Liver (tissue), 9 donors: ENCODE results near the gene PFKFB4. TPM values are rescaled to one million over a fixed set of nuclear protein-coding genes. Genes with fewer than 3 reads are reported as not detected.

Source experiments
- DNase-seq: peaks from one replicate; pipeline ENCODE4 v3.0.0-alpha.2; 2017; ENCODE audit warnings: low spot score
- H3K27ac ChIP-seq, 2 donors: one replicate each; pipeline ENCODE4 v1.7.0; 2013; ENCODE audit warnings: inconsistent platforms in 2 of 2, low read length in 2 of 2, control low read depth in 1 of 2, low read depth in 1 of 2, mild to moderate bottlenecking in 1 of 2
- H3K27me3 ChIP-seq, 4 donors: one replicate each; pipeline versions ENCODE4 v1.6.1 to v1.7.0; 2013; ENCODE audit warnings: low read length in 3 of 4, inconsistent platforms in 1 of 4, mild to moderate bottlenecking in 1 of 4, moderate library complexity in 1 of 4; ENCODE audit not compliant: control insufficient read depth in 4 of 4, insufficient read depth in 4 of 4
- H3K36me3 ChIP-seq, 4 donors: one replicate each; pipeline versions ENCODE4 v1.6.1 to v1.7.0; 2013; ENCODE audit warnings: low read length in 3 of 4, mild to moderate bottlenecking in 3 of 4, low read depth in 1 of 4, moderate library complexity in 1 of 4; ENCODE audit not compliant: control insufficient read depth in 4 of 4, insufficient read depth in 3 of 4
- H3K4me1 ChIP-seq, 4 donors: one replicate each; pipeline versions ENCODE4 v1.6.1 to v1.7.0; 2013; ENCODE audit warnings: low read length in 3 of 4, mild to moderate bottlenecking in 3 of 4, moderate library complexity in 1 of 4; ENCODE audit not compliant: control insufficient read depth in 4 of 4, insufficient read depth in 4 of 4
- H3K4me3 ChIP-seq, 3 donors: one replicate each; pipeline versions ENCODE4 v1.6.1 to v1.7.0; 2013; ENCODE audit warnings: low read length in 3 of 3, control low read depth in 1 of 3, low read depth in 1 of 3, mild to moderate bottlenecking in 1 of 3
- H3K9ac ChIP-seq, 2 donors: one replicate each; pipeline ENCODE4 v1.7.0; 2013; ENCODE audit warnings: low read length in 2 of 2, mild to moderate bottlenecking in 2 of 2, moderate library complexity in 2 of 2, control low read depth in 1 of 2, low read depth in 1 of 2
- H3K9me3 ChIP-seq, 4 donors: one replicate each; pipeline versions ENCODE4 v1.6.1 to v1.7.0; 2013; ENCODE audit warnings: low read length in 3 of 4; ENCODE audit not compliant: control insufficient read depth in 4 of 4
- ATF3 ChIP-seq: IDR thresholded peaks from 2 replicates; pipeline ENCODE4 v1.6.1; 2016; ENCODE audit warnings: antibody characterized with exemption
- CTCF ChIP-seq: fragments of 150-350 bp; IDR thresholded peaks from 2 replicates; pipeline ENCODE4 v1.5.1; 2017; ENCODE audit warnings: improper control_type of control experiment, low read depth, low read length; ENCODE audit not compliant: missing input control
- EGR1 ChIP-seq, 2 donors: IDR thresholded peaks; 2 replicates each; pipeline ENCODE4 v1.6.1; 2016 to 2018; ENCODE audit warnings: antibody characterized with exemption in 2 of 2, low read depth in 2 of 2
- FOXA1 ChIP-seq: IDR thresholded peaks from 2 replicates; pipeline ENCODE4 v1.6.1; 2016; ENCODE audit warnings: antibody characterized with exemption
- GABPA ChIP-seq, 2 donors: IDR thresholded peaks in 1 of 2; conservative IDR thresholded peaks in 1 of 2; 2 replicates each; pipeline ENCODE4 v1.6.1; 2016; ENCODE audit warnings: antibody characterized with exemption in 2 of 2, mild to moderate bottlenecking in 1 of 2, moderate library complexity in 1 of 2
- HNF4A ChIP-seq, 2 donors: conservative IDR thresholded peaks; 2 replicates each; pipeline ENCODE4 v1.6.1; 2016; ENCODE audit warnings: antibody characterized with exemption in 2 of 2, mild to moderate bottlenecking in 2 of 2
- HNF4G ChIP-seq: IDR thresholded peaks from 2 replicates; pipeline ENCODE4 v1.6.1; 2016; ENCODE audit warnings: antibody characterized with exemption
- JUND ChIP-seq, 2 donors: IDR thresholded peaks; 2 replicates each; pipeline ENCODE4 v1.6.1; 2016; ENCODE audit warnings: antibody characterized with exemption in 2 of 2
- MAX ChIP-seq: IDR thresholded peaks from 2 replicates; pipeline ENCODE4 v1.6.1; 2016; ENCODE audit warnings: antibody characterized with exemption
- NR2F2 ChIP-seq: IDR thresholded peaks from 2 replicates; pipeline ENCODE4 v1.6.1; 2016; ENCODE audit warnings: antibody characterized with exemption
- RAD21 ChIP-seq, 2 donors: IDR thresholded peaks; 2 replicates each; pipeline ENCODE4 v1.6.1; 2016; ENCODE audit warnings: antibody characterized with exemption in 2 of 2, mild to moderate bottlenecking in 2 of 2
- REST ChIP-seq: IDR thresholded peaks from 2 replicates; pipeline ENCODE4 v1.6.1; 2016; ENCODE audit warnings: antibody characterized with exemption, mild to moderate bottlenecking
- RXRA ChIP-seq, 2 donors: IDR thresholded peaks; 2 replicates each; pipeline ENCODE4 v1.6.1; 2017 to 2018; ENCODE audit warnings: antibody characterized with exemption in 2 of 2, mild to moderate bottlenecking in 1 of 2
- SP1 ChIP-seq: IDR thresholded peaks from 2 replicates; pipeline ENCODE4 v1.6.1; 2018; ENCODE audit warnings: antibody characterized with exemption, mild to moderate bottlenecking
- YY1 ChIP-seq: IDR thresholded peaks from 2 replicates; pipeline ENCODE4 v1.6.1; 2016; ENCODE audit warnings: antibody characterized with exemption, mild to moderate bottlenecking
- ZBTB33 ChIP-seq: IDR thresholded peaks from 2 replicates; pipeline ENCODE4 v1.6.1; 2016; ENCODE audit warnings: antibody characterized with exemption
- WGBS: extraction: QIAGEN DNeasy Blood & Tissue Kit; methylation state at CpG from one replicate; pipeline ENCODE4 v1.1.7; 2013; 5-methylcytosine and 5-hydroxymethylcytosine counted together
- polyA plus RNA-seq, 2 donors: library from polyadenylated mRNA; stranded (reverse) in 1 of 2; unstranded in 1 of 2; fragments of 200-250 nt in 1 of 2; fragments of >200 nt in 1 of 2; fragmentation: Nextera tagmentation in 1 of 2; extraction: Ambion mirVana in 1 of 2; gene quantifications; one replicate each; pipeline versions ENCODE4 v1.2.1 to v1.2.3, GENCODE V29; 2013 to 2015
- total RNA-seq, 2 donors: library from RNA; depleted of rRNA; stranded (reverse); fragments of >200 nt; gene quantifications; one replicate each; pipeline ENCODE4 v1.2.3, GENCODE V29; 2014
- donor health status: healthy.
- donor health status: healthy.
- donor health status: healthy.
- donor health status: healthy.
- donor health status: healthy.

PFKFB4 gene
- total and polyA plus RNA-seq, 4 donors, result 0.46 to 5.3 (median 1.7) TPM

- Histone ChIP-seq H3K9ac (no peak overlapping the region), H3K27me3 (no peaks in the 10 kb centered on the region), H3K4me1 (peaks cover 2 to 7% (median 5%) of the 10 kb centered on the region in 4 donors), H3K27ac (peak overlapping the region in 1 of 2 donors; percentile 46), H3K4me3 (no peak overlapping the region), H3K36me3 (no peaks in the 10 kb centered on the region), H3K9me3 (no peaks in the 10 kb centered on the region)
- DNase-seq, result no peak
- TF ChIP-seq HNF4G, result no peak
- TF ChIP-seq CTCF, result no peak
- TF ChIP-seq SP1, result no peak
- no peak for TF ChIP-seq RXRA (IDR thresholded peaks at IDR 0.05)
- TF ChIP-seq FOXA1, result no peak
- no peak for TF ChIP-seq EGR1 (IDR thresholded peaks at IDR 0.05; ENCODE audit: low read depth in 2 of 2)
- no peak for TF ChIP-seq REST
- no peak for TF ChIP-seq ATF3
- TF ChIP-seq GABPA (IDR thresholded peaks at IDR 0.05 in 1 of 2, conservative IDR thresholded peaks at IDR 0.05 in 1 of 2), result no peak
- no peak for TF ChIP-seq HNF4A (conservative IDR thresholded peaks at IDR 0.05)
- no peak for TF ChIP-seq MAX
- no peak for TF ChIP-seq ZBTB33
- TF ChIP-seq JUND (IDR thresholded peaks at IDR 0.05), result no peak
- no peak for TF ChIP-seq RAD21 (IDR thresholded peaks at IDR 0.05)
- no peak for TF ChIP-seq NR2F2
- no peak for TF ChIP-seq YY1
- WGBS, result 87% methylated on average over 9 of the region's 9 CpGs
Measured at GRCh38 chr3:48477959-48478520, 78.6 kb downstream of the PFKFB4 start.
